Neural progenitor cell (in vitro differentiated cells): Measurements from ENCODE around the gene AK2.

Experiments used
- CTCF ChIP-seq: fragments of 200-600 bp; sonication (generic); IDR thresholded peaks from 2 replicates; pipeline ENCODE4 v1.5.1; 2017; ENCODE audit warnings: antibody characterized with exemption, mild to moderate bottlenecking
- EZH2 ChIP-seq: fragments of 200-600 bp; sonication (generic); IDR thresholded peaks from 2 replicates; pipeline ENCODE4 v1.6.1; 2017; ENCODE audit warnings: antibody characterized with exemption, mild to moderate bottlenecking, moderate library complexity
- EZH2phosphoT487 ChIP-seq: fragments of 200-600 bp; sonication (generic); IDR thresholded peaks from 2 replicates; pipeline ENCODE4 v1.6.1; 2017; ENCODE audit warnings: antibody characterized with exemption

GRCh38 chr1:32984090-32984454 lies 52.6 kb downstream of the AK2 start:
- TF ChIP-seq EZH2 (no peak), CTCF (no peak), EZH2phosphoT487 (no peak)
